Prostate gland (tissue), 2 donors: ENCODE measurements around the gene GGNBP2.

Source experiments
- CTCF ChIP-seq, 4 experiments: fragments of 200-600 bp in 2 of 4; fragments of 450-650 bp in 2 of 4; sonication (generic) in 2 of 4; IDR thresholded peaks; 1 replicate in 3 of 4; 2 replicates in 1 of 4; pipeline ENCODE4 v1.5.1; 2016 to 2019; ENCODE audit warnings: antibody characterized with exemption in 4 of 4, mild to moderate bottlenecking in 2 of 4, moderate library complexity in 2 of 4
- POLR2A ChIP-seq: fragments of 450-650 bp; IDR thresholded peaks from one replicate; pipeline ENCODE4 v1.6.1; 2016; ENCODE audit warnings: antibody characterized with exemption, mild to moderate bottlenecking

- TF ChIP-seq CTCF (IDR thresholded peaks at IDR 0.05) (no peak), POLR2A (no peak)
Measured at GRCh38 chr17:36609498-36609862, 64.8 kb downstream of the GGNBP2 start.
